SK-N-SH treated with all-trans-retinoic acid at 6 μM for 48 hours (cell line): ENCODE data around the gene HOXC9.

Source experiments
- POU6F1 ChIP-seq: fragments of 250-450 bp; sonication (Bioruptor Pico); IDR thresholded peaks from 2 replicates; pipeline ENCODE4 v1.8.0; 2021; ENCODE audit warnings: low read depth, mild to moderate bottlenecking, moderate library complexity, borderline replicate concordance
- RARB ChIP-seq: fragments of 250-450 bp; sonication (Bioruptor Pico); IDR thresholded peaks from 2 replicates; pipeline ENCODE4 v1.8.0; 2021; ENCODE audit warnings: mild to moderate bottlenecking, moderate library complexity
- TOX ChIP-seq: fragments of 250-450 bp; sonication (Bioruptor Pico); IDR thresholded peaks from 2 replicates; pipeline ENCODE4 v1.8.0; 2021; ENCODE audit warnings: mild to moderate bottlenecking, moderate library complexity, borderline replicate concordance
- TSHZ2 ChIP-seq: fragments of 250-450 bp; sonication (Bioruptor Pico); IDR thresholded peaks from 2 replicates; pipeline ENCODE4 v1.5.0; 2020; ENCODE audit warnings: mild to moderate bottlenecking, moderate library complexity
- ZC3H10 ChIP-seq: fragments of 250-450 bp; sonication (Bioruptor Pico); IDR thresholded peaks from 2 replicates; pipeline ENCODE4 v1.5.1; 2021; ENCODE audit warnings: mild to moderate bottlenecking, moderate library complexity
- ZFP30 ChIP-seq: fragments of 450-650 bp; formaldehyde crosslinking; IDR thresholded peaks from 2 replicates; pipeline ENCODE4 v1.5.0; 2022; ENCODE audit warnings: mild to moderate bottlenecking, moderate library complexity
- ZNF565 ChIP-seq: fragments of 450-650 bp; formaldehyde crosslinking; conservative IDR thresholded peaks from 2 replicates; pipeline ENCODE4 v1.5.0; 2020; ENCODE audit warnings: low read depth, mild to moderate bottlenecking, moderate library complexity

GRCh38 chr12:54049108-54049507, 49.1 kb downstream of the HOXC9 start:
- no peak for TF ChIP-seq ZNF565 (CRISPR knock-in tag)
- no peak for TF ChIP-seq ZC3H10 (CRISPR knock-in tag)
- TF ChIP-seq POU6F1 (CRISPR knock-in tag): no peak
- no peak for TF ChIP-seq RARB (CRISPR knock-in tag)
- TF ChIP-seq TOX (CRISPR knock-in tag): no peak
- no peak for TF ChIP-seq ZFP30 (CRISPR knock-in tag)
- no peak for TF ChIP-seq TSHZ2 (CRISPR knock-in tag)
